ENCODE data around the gene TLR5. TPM values are rescaled to one million over a fixed set of nuclear protein-coding genes. Genes with fewer than 3 reads are reported as not detected.

The TLR5 gene
- total RNA-seq, 4 donors from 2014 or later, result 1.6 to 16.8 (median 5.7) TPM

- 86 to 95% methylated on average over 1 of the region's 1 CpG for WGBS, 2 donors
- intact Hi-C loops (cut with DNase I; ENCODE audit: low total_unique reads), result no loop called here
- no peak for DNase-seq (ENCODE audit: low spot score in 2 of 2)
- no peak overlapping the region for H3K4me3 ChIP-seq (ENCODE audit: low read depth, poor library complexity, severe bottlenecking)
- TF ChIP-seq POLR2A (IDR thresholded peaks at IDR 0.05), result no peak
- TF ChIP-seq CTCF (IDR thresholded peaks at IDR 0.05), result no peak
These were observed 24.6 kb downstream of the TLR5 start for GRCh38 chr1:223118418-223118817.

- no peak for DNase-seq (ENCODE audit: low spot score in 2 of 2)
- no peak for TF ChIP-seq CTCF (IDR thresholded peaks at IDR 0.05)
- TF ChIP-seq POLR2A (IDR thresholded peaks at IDR 0.05), result no peak
- no peak overlapping the region for H3K4me3 ChIP-seq (ENCODE audit: low read depth, poor library complexity, severe bottlenecking)
- 89 to 95% methylated on average over 13 to 29 of the region's 29 CpGs for WGBS, 2 donors
- intact Hi-C loops (cut with DNase I; ENCODE audit: low total_unique reads), result no loop called here
These were observed 26.1 kb downstream of the TLR5 start for GRCh38 chr1:223116950-223117349.

- WGBS, 2 donors, result 67 to 74% methylated on average over 2 of the region's 2 CpGs
- intact Hi-C loops (cut with DNase I; ENCODE audit: low total_unique reads), result no loop called here
- H3K4me3 ChIP-seq (ENCODE audit: low read depth, poor library complexity, severe bottlenecking), result no peak overlapping the region
- TF ChIP-seq CTCF (IDR thresholded peaks at IDR 0.05), result no peak
- TF ChIP-seq POLR2A (IDR thresholded peaks at IDR 0.05), result no peak
- no peak for DNase-seq (ENCODE audit: low spot score in 2 of 2)
These were observed 28.2 kb downstream of the TLR5 start for GRCh38 chr1:223114871-223115270.

- intact Hi-C loops (cut with DNase I; ENCODE audit: low total_unique reads), result no loop called here
- DNase-seq (ENCODE audit: low spot score in 2 of 2), result no peak
- H3K4me3 ChIP-seq (ENCODE audit: low read depth, poor library complexity, severe bottlenecking), result no peak overlapping the region
- TF ChIP-seq CTCF (IDR thresholded peaks at IDR 0.05), result no peak
- TF ChIP-seq POLR2A (IDR thresholded peaks at IDR 0.05), result no peak
- WGBS, 2 donors, result 82 to 92% methylated on average over 3 of the region's 3 CpGs
These were observed 32.1 kb downstream of the TLR5 start for GRCh38 chr1:223110952-223111351.

GRCh38 chr1:223109581-223110026 is 33.4 kb downstream of the TLR5 start:
- WGBS, 2 donors, result 85 to 87% methylated on average over 3 of the region's 3 CpGs
- no peak overlapping the region for H3K4me3 ChIP-seq (ENCODE audit: low read depth, poor library complexity, severe bottlenecking)
- DNase-seq (ENCODE audit: low spot score in 2 of 2), result no peak
- no peak for TF ChIP-seq CTCF (IDR thresholded peaks at IDR 0.05)
- TF ChIP-seq POLR2A (IDR thresholded peaks at IDR 0.05), result no peak
- intact Hi-C loops (cut with DNase I; ENCODE audit: low total_unique reads), result no loop called here

GRCh38 chr1:223106856-223107255 is 36.2 kb downstream of the TLR5 start:
- intact Hi-C loops (cut with DNase I; ENCODE audit: low total_unique reads), result no loop called here
- TF ChIP-seq POLR2A (IDR thresholded peaks at IDR 0.05) (no peak), CTCF (IDR thresholded peaks at IDR 0.05) (no peak)
- no peak overlapping the region for H3K4me3 ChIP-seq (ENCODE audit: low read depth, poor library complexity, severe bottlenecking)
- DNase-seq (ENCODE audit: low spot score in 2 of 2), result no peak
- WGBS, 2 donors, result 57 to 62% methylated on average over 3 of the region's 3 CpGs
